Subcutaneous adipose tissue (tissue), 4 donors: ENCODE results near the gene ZNF175. TPM values are rescaled to one million over a fixed set of nuclear protein-coding genes. Genes with fewer than 3 reads are reported as not detected.

Experiments used
- CTCF ChIP-seq: fragments of 450-650 bp; IDR thresholded peaks from one replicate; pipeline ENCODE4 v1.5.1; 2016; ENCODE audit warnings: low read depth, mild to moderate bottlenecking, control low read depth, antibody characterized with exemption, moderate library complexity
- total RNA-seq, 4 donors: library from RNA; depleted of rRNA; stranded (reverse); fragments of >200 nt; gene quantifications; one replicate each; pipeline ENCODE4 v1.1.0, GENCODE V29; 2016

ZNF175 gene
- total RNA-seq, 4 donors from 2014 or later: 5.3 to 10.1 (median 7.1) TPM

- TF ChIP-seq CTCF: no peak
Measured at GRCh38 chr19:51550848-51551672, 20.0 kb upstream of the ZNF175 start.

- no peak for TF ChIP-seq CTCF
Measured at GRCh38 chr19:51551673-51552432, 19.2 kb upstream of the ZNF175 start.

GRCh38 chr19:51552608-51552995, 18.5 kb upstream of the ZNF175 start:
- TF ChIP-seq CTCF: no peak

GRCh38 chr19:51552996-51553725, 17.9 kb upstream of the ZNF175 start:
- TF ChIP-seq CTCF: no peak

GRCh38 chr19:51559240-51559639, 11.8 kb upstream of the ZNF175 start:
- no peak for TF ChIP-seq CTCF

GRCh38 chr19:51560339-51560738, 10.7 kb upstream of the ZNF175 start:
- no peak for TF ChIP-seq CTCF

GRCh38 chr19:51564791-51565190, 6.3 kb upstream of the ZNF175 start:
- no peak for TF ChIP-seq CTCF
